H9 (cell line): ENCODE data around the gene RAB35. TPM values are rescaled to one million over a fixed set of nuclear protein-coding genes. Genes with fewer than 3 reads are reported as not detected.
A peak's percentile ranks its signal among the peaks of the same experiment; 100 is the strongest.

Experiments
- DNase-seq: peaks from one replicate; pipeline ENCODE4 v3.0.0-alpha.2; 2017
- H2AFZ ChIP-seq: one replicate; pipeline ENCODE4 v1.6.1; 2013; ENCODE audit warnings: mild to moderate bottlenecking, low read length, control low read depth, moderate library complexity
- H2AK5ac ChIP-seq: 2 replicates; pipeline ENCODE4 v1.6.1; 2013; ENCODE audit warnings: low read length, control low read depth, mixed read lengths; ENCODE audit not compliant: insufficient read length
- H2BK120ac ChIP-seq: one replicate; pipeline ENCODE4 v1.6.1; 2013; ENCODE audit warnings: low read depth, mild to moderate bottlenecking, low read length, control low read depth, inconsistent platforms; ENCODE audit not compliant: poor library complexity, severe bottlenecking
- H2BK12ac ChIP-seq: 2 replicates; pipeline ENCODE4 v1.6.1; 2013; ENCODE audit warnings: low read length, control low read depth, mixed read lengths, low read depth; ENCODE audit not compliant: insufficient read length
- H2BK15ac ChIP-seq: 2 replicates; pipeline ENCODE4 v1.6.1; 2013; ENCODE audit warnings: low read depth, low read length, control low read depth
- H2BK20ac ChIP-seq: one replicate; pipeline ENCODE4 v1.6.1; 2013; ENCODE audit warnings: low read depth, mild to moderate bottlenecking, low read length, control low read depth, inconsistent platforms; ENCODE audit not compliant: poor library complexity, severe bottlenecking
- H2BK5ac ChIP-seq: 2 replicates; pipeline ENCODE4 v1.6.1; 2013; ENCODE audit warnings: low read length, control low read depth, mixed read lengths; ENCODE audit not compliant: insufficient read length
- H3K14ac ChIP-seq: 2 replicates; pipeline ENCODE4 v1.6.1; 2013; ENCODE audit warnings: low read length, control low read depth; ENCODE audit not compliant: insufficient read depth
- H3K18ac ChIP-seq: 2 replicates; pipeline ENCODE4 v1.6.1; 2013; ENCODE audit warnings: low read depth, mild to moderate bottlenecking, mixed read lengths, low read length, control low read depth; ENCODE audit not compliant: insufficient read length
- H3K23ac ChIP-seq: 2 replicates; pipeline ENCODE4 v1.6.1; 2013; ENCODE audit warnings: low read length, control low read depth, mixed read lengths, low read depth; ENCODE audit not compliant: insufficient read length
- H3K23me2 ChIP-seq: 2 replicates; pipeline ENCODE4 v1.6.1; 2013; ENCODE audit warnings: low read depth, mild to moderate bottlenecking, mixed read lengths, low read length, control low read depth; ENCODE audit not compliant: insufficient read length, poor library complexity, severe bottlenecking
- H3K27ac ChIP-seq: 2 replicates; pipeline ENCODE4 v1.5.1; 2013; ENCODE audit warnings: low read length, control low read depth, mixed read lengths, low read depth; ENCODE audit not compliant: insufficient read length
- H3K27me3 ChIP-seq: 2 replicates; pipeline ENCODE4 v1.6.1; 2013; ENCODE audit warnings: low read length, control low read depth, inconsistent platforms; ENCODE audit not compliant: insufficient read depth
- H3K4ac ChIP-seq: 2 replicates; pipeline ENCODE4 v1.6.1; 2013; ENCODE audit warnings: low read depth, mild to moderate bottlenecking, control low read depth, inconsistent platforms, low read length, moderate library complexity
- H3K4me1 ChIP-seq: 2 replicates; pipeline ENCODE4 v1.6.1; 2013; ENCODE audit warnings: low read length, control low read depth, inconsistent platforms; ENCODE audit not compliant: insufficient read depth
- H3K4me2 ChIP-seq: 2 replicates; pipeline ENCODE4 v1.6.1; 2013; ENCODE audit warnings: low read length, control low read depth, mixed read lengths; ENCODE audit not compliant: insufficient read length, insufficient read depth
- H3K56ac ChIP-seq: 2 replicates; pipeline ENCODE4 v1.6.1; 2013; ENCODE audit warnings: low read depth, mild to moderate bottlenecking, mixed read lengths, low read length, control low read depth; ENCODE audit not compliant: insufficient read length
- H3K79me1 ChIP-seq: 2 replicates; pipeline ENCODE4 v1.6.1; 2013; ENCODE audit warnings: low read depth, mild to moderate bottlenecking, moderate library complexity, low read length, control low read depth, inconsistent platforms; ENCODE audit not compliant: insufficient read depth, poor library complexity, severe bottlenecking
- H3K79me2 ChIP-seq: 2 replicates; pipeline ENCODE4 v1.6.1; 2013; ENCODE audit warnings: low read length, control low read depth, inconsistent platforms; ENCODE audit not compliant: insufficient read depth
- H3K9ac ChIP-seq: 2 replicates; pipeline ENCODE4 v1.6.1; 2013; ENCODE audit warnings: low read length, control low read depth, mixed read lengths; ENCODE audit not compliant: insufficient read length; ENCODE audit errors: extremely low read depth
- H3K9me3 ChIP-seq: one replicate; pipeline ENCODE4 v1.6.1; 2013; ENCODE audit warnings: low read depth, low read length, inconsistent platforms; ENCODE audit not compliant: control insufficient read depth
- H3T11ph ChIP-seq: one replicate; pipeline ENCODE4 v1.6.1; 2013; ENCODE audit warnings: mild to moderate bottlenecking, low read length, control low read depth, inconsistent platforms
- H4K20me1 ChIP-seq: one replicate; pipeline ENCODE4 v1.6.1; 2013; ENCODE audit not compliant: control insufficient read depth, insufficient read length, insufficient read depth
- H4K5ac ChIP-seq: 2 replicates; pipeline ENCODE4 v1.6.1; 2013; ENCODE audit warnings: low read depth, mild to moderate bottlenecking, mixed read lengths, low read length, control low read depth; ENCODE audit not compliant: insufficient read length
- H4K8ac ChIP-seq: replicated peaks from 2 replicates; pipeline ENCODE4 v1.6.1; 2013; ENCODE audit warnings: low read length, control low read depth, mixed read lengths, low read depth; ENCODE audit not compliant: insufficient read length
- H4K91ac ChIP-seq: 2 replicates; pipeline ENCODE4 v1.6.1; 2013; ENCODE audit warnings: low read depth, mild to moderate bottlenecking, moderate library complexity, mixed read lengths, low read length, control low read depth; ENCODE audit not compliant: insufficient read length
- H3K27ac Mint-ChIP-seq, 3 experiments: 2 replicates in 2 of 3; 3 replicates in 1 of 3; pipeline ENCODE4 v1.8.0; 2020 to 2021; ENCODE audit warnings: mixed read lengths in 3 of 3, mild to moderate bottlenecking in 1 of 3, moderate library complexity in 1 of 3
- H3K27me3 Mint-ChIP-seq: 2 replicates; pipeline ENCODE4 v1.8.0; 2021; ENCODE audit warnings: low read depth, mild to moderate bottlenecking, moderate library complexity, mixed read lengths
- H3K36me3 Mint-ChIP-seq, 3 experiments: 2 replicates in 2 of 3; 3 replicates in 1 of 3; pipeline ENCODE4 v1.8.0; 2020 to 2021; ENCODE audit warnings: low read depth in 3 of 3, mixed read lengths in 3 of 3; ENCODE audit not compliant: insufficient read depth in 1 of 3
- H3K4me1 Mint-ChIP-seq, 2 experiments: 2 replicates each; pipeline ENCODE4 v1.8.0; 2020; ENCODE audit warnings: mixed read lengths in 2 of 2
- H3K4me3 Mint-ChIP-seq, 2 experiments: 2 replicates in 1 of 2; 3 replicates in 1 of 2; pipeline ENCODE4 v1.8.0; 2020 to 2021; ENCODE audit warnings: mild to moderate bottlenecking in 2 of 2, mixed read lengths in 2 of 2, moderate library complexity in 1 of 2
- H3K9me3 Mint-ChIP-seq, 2 experiments: 2 replicates in 1 of 2; 3 replicates in 1 of 2; pipeline ENCODE4 v1.8.0; 2020; ENCODE audit warnings: mild to moderate bottlenecking in 2 of 2, mixed read lengths in 2 of 2, moderate library complexity in 1 of 2
- CTCF ChIP-seq: fragments of 200-600 bp; sonication (generic); conservative IDR thresholded peaks from 3 replicates; pipeline ENCODE4 v1.8.0; 2021; ENCODE audit warnings: antibody characterized with exemption, mild to moderate bottlenecking
- WGBS: extraction: QIAGEN DNeasy Blood & Tissue Kit; methylation state at CpG from one replicate; pipeline ENCODE4 v1.1.7; 2013; ENCODE audit warnings: missing lambda C conversion rate, low lambda C conversion rate, mixed read lengths; ENCODE audit not compliant: insufficient read length; ENCODE audit errors: extremely low coverage; 5-methylcytosine and 5-hydroxymethylcytosine counted together
- total RNA-seq: library from RNA; stranded (reverse); gene quantifications from 2 replicates; pipeline ENCODE4 v1.2.1, GENCODE V29; 2021

RAB35 gene
- total RNA-seq, 1 experiment from 2014 or later: 60.0 TPM

DNA sequence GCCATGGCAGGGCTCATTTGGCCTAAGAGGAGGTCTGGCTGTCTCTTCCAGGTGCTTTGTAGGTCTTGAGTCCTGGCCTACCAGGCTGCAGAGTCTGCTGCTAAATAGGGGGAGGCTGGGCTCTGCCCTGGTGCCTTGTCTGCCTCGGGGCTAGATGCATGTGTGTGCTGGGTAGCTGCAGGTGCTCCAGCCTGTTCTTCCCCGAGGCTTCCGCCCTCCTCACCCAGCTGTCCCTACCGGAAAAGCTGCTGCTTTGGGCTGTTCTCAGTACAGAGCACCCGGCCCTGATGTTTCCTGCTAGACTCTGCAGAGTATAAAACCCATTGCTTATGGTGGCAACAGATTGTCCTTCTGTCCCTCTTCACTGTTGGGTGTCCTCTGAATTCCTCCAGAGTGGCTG, 37.7 kb downstream of the RAB35 start:
- Histone ChIP-seq H3T11ph (no peak overlapping the region), H3K14ac (no peak overlapping the region), H3K79me2 (no peaks in the 10 kb centered on the region), H2BK12ac (no peak overlapping the region), H3K4me2 (no peak overlapping the region), H3K4ac (no peak overlapping the region), H3K27me3 (no peaks in the 10 kb centered on the region), H3K23ac (no peak overlapping the region), H2BK15ac (no peak overlapping the region), H3K18ac (no peak overlapping the region), H4K91ac (no peak overlapping the region), H4K5ac (no peak overlapping the region), H3K4me1 (peaks cover 3% of the 10 kb centered on the region; the same call in 1 of the 2 replicates), H4K20me1 (no peaks in the 10 kb centered on the region), H2AK5ac (no peak overlapping the region), H3K23me2 (no peaks in the 10 kb centered on the region), H3K9ac (no peak overlapping the region), H4K8ac (no peak overlapping the region), H3K27ac (no peak overlapping the region), H2AFZ (no peak overlapping the region), H3K56ac (no peak overlapping the region), H3K9me3 (no peaks in the 10 kb centered on the region), H2BK120ac (no peak overlapping the region), H2BK20ac (no peak overlapping the region), H3K79me1 (no peaks in the 10 kb centered on the region), H2BK5ac (no peak overlapping the region)
- no peak for DNase-seq
- no peak for TF ChIP-seq CTCF
- Mint-ChIP-seq H3K4me1 (peaks cover 6 to 8% of the 10 kb centered on the region in 2 experiments), H3K27me3 (no peaks in the 10 kb centered on the region), H3K27ac (0 out of 7 replicates have a peak overlapping the region, but pooled peaks of 1 of the 3 experiments have one; percentile 24), H3K36me3 (peaks cover 2 to 10% (median 8%) of the 10 kb centered on the region in 3 experiments; a peak in 4 of 7 replicates), H3K4me3 (no peak overlapping the region), H3K9me3 (no peaks in the 10 kb centered on the region)
- WGBS: no CpG with 5 or more reads among the region's 5 CpGs
